Stimulated activated CD4-positive, alpha-beta T cell treated with anti-CD3 and anti-CD28 coated beads, Interleukin-4, amount 100 ng/mL, for 48 hours (primary cell): ENCODE results near the gene EBF3.
"Not testable (repeated sequence)": the region's sequence is repeated elsewhere in the genome, so short reads cannot be mapped to it uniquely, and the experiment has no call there.

Experiments
- DNase-seq, 2 donors: peaks; one replicate each; pipeline ENCODE4 v3.0.0-alpha.2; 2020; ENCODE audit warnings: low read depth in 2 of 2

EBF3 gene

GRCh38 chr10:129929343-129930292, 34.5 kb downstream of the EBF3 start:
- DNase-seq, result no peak

- DNase-seq, result no peak
Observed at GRCh38 chr10:129927351-129928120, 36.5 kb downstream of the EBF3 start.

- no peak for DNase-seq
Observed at GRCh38 chr10:129926066-129927055, 37.7 kb downstream of the EBF3 start.

GRCh38 chr10:129924375-129925085, 39.5 kb downstream of the EBF3 start:
- DNase-seq, result no peak

- no peak for DNase-seq
Observed at GRCh38 chr10:129922598-129923123, 41.4 kb downstream of the EBF3 start.

GRCh38 chr10:129921801-129922597, 42.1 kb downstream of the EBF3 start:
- no peak for DNase-seq

GRCh38 chr10:129921065-129921670, 42.9 kb downstream of the EBF3 start:
- no peak for DNase-seq

GRCh38 chr10:129920187-129920586, 43.9 kb downstream of the EBF3 start:
- DNase-seq, result not testable (repeated sequence)

GRCh38 chr10:129919358-129919757, 44.7 kb downstream of the EBF3 start:
- DNase-seq, result no peak

- DNase-seq, result no peak
Observed at GRCh38 chr10:129918836-129919235, 45.2 kb downstream of the EBF3 start.

GRCh38 chr10:129918401-129918800, 45.7 kb downstream of the EBF3 start:
- DNase-seq, result no peak

- no peak for DNase-seq
Observed at GRCh38 chr10:129917936-129918335, 46.1 kb downstream of the EBF3 start.

GRCh38 chr10:129916506-129916995, 47.5 kb downstream of the EBF3 start:
- DNase-seq, result no peak

- no peak for DNase-seq
Observed at GRCh38 chr10:129915526-129916378, 48.3 kb downstream of the EBF3 start.

GRCh38 chr10:129914960-129915359, 49.1 kb downstream of the EBF3 start:
- DNase-seq, result no peak

- DNase-seq, result no peak
Observed at GRCh38 chr10:129914153-129914855, 49.8 kb downstream of the EBF3 start.

- DNase-seq, result no peak
Observed at GRCh38 chr10:129912986-129913695, 50.9 kb downstream of the EBF3 start.
